HEK293 (cell line): Measurements from ENCODE around the gene PCDH15.

Experiments
- CTCF ChIA-PET: fragments of 350-600 bp; formaldehyde crosslinking; extraction: SDS; loops from one replicate; lab custom pipeline; 2021; ENCODE audit warnings: antibody characterized with exemption; lab: Yijun Ruan, JAX
- POLR2A ChIA-PET: fragments of 300-600 bp; formaldehyde crosslinking; extraction: SDS; loops from one replicate; lab custom pipeline; 2020; ENCODE audit warnings: antibody characterized with exemption, inconsistent platforms; lab: Yijun Ruan, JAX
- H3K27ac ChIP-seq: fragments of 200-500 bp; sonication (Bioruptor generic); 2 replicates; pipeline ENCODE4 v1.5.1; 2014; ENCODE audit warnings: low read depth, low read length, control low read depth, inconsistent platforms; ENCODE audit errors: extremely low read depth
- H3K36me3 ChIP-seq, 2 experiments: fragments of 200-500 bp in 1 of 2; sonication (Bioruptor generic) in 1 of 2; 1 replicate in 1 of 2; 2 replicates in 1 of 2; pipeline ENCODE4 v1.5.1; 2014 to 2017; ENCODE audit warnings: inconsistent platforms in 2 of 2, low read length in 2 of 2; ENCODE audit not compliant: control insufficient read depth in 2 of 2, insufficient read depth in 1 of 2
- H3K4me1 ChIP-seq: fragments of 200-500 bp; sonication (Bioruptor generic); 2 replicates; pipeline ENCODE4 v1.5.1; 2014; ENCODE audit warnings: mild to moderate bottlenecking, low read length, inconsistent platforms; ENCODE audit not compliant: control insufficient read depth, insufficient read depth
- H3K4me3 ChIP-seq: 2 replicates; pipeline ENCODE4 v1.5.1; 2011; ENCODE audit warnings: low read depth, mild to moderate bottlenecking, control low read depth, low read length, moderate library complexity
- H3K9me3 ChIP-seq: fragments of 200-500 bp; sonication (Bioruptor generic); 2 replicates; pipeline ENCODE4 v1.5.1; 2014; ENCODE audit warnings: low read depth, low read length, inconsistent platforms; ENCODE audit not compliant: control insufficient read depth, insufficient read depth
- GLIS2 ChIP-seq: fragments of 450-650 bp; formaldehyde crosslinking; IDR thresholded peaks from 2 replicates; pipeline ENCODE4 v1.5.1; 2016; ENCODE audit warnings: missing biosample characterization, missing genetic modification characterization
- IKZF3 ChIP-seq: fragments of 450-650 bp; IDR thresholded peaks from 2 replicates; pipeline ENCODE4 v1.5.0; 2018; ENCODE audit warnings: missing biosample characterization, mild to moderate bottlenecking, missing genetic modification characterization, moderate library complexity
- OSR2 ChIP-seq: fragments of 450-650 bp; formaldehyde crosslinking; IDR thresholded peaks from 2 replicates; pipeline ENCODE4 v1.5.1; 2016; ENCODE audit warnings: missing biosample characterization, missing genetic modification characterization
- PRDM10 ChIP-seq: fragments of 450-650 bp; formaldehyde crosslinking; IDR thresholded peaks from 2 replicates; pipeline ENCODE4 v1.5.1; 2016; ENCODE audit warnings: missing biosample characterization, missing genetic modification characterization
- PRDM6 ChIP-seq: fragments of 450-650 bp; formaldehyde crosslinking; IDR thresholded peaks from 2 replicates; pipeline ENCODE4 v1.5.1; 2017; ENCODE audit warnings: missing biosample characterization, missing genetic modification characterization
- TSHZ1 ChIP-seq: fragments of 450-650 bp; formaldehyde crosslinking; IDR thresholded peaks from 2 replicates; pipeline ENCODE4 v1.5.1; 2016; ENCODE audit warnings: missing biosample characterization, missing genetic modification characterization, borderline replicate concordance
- ZBTB6 ChIP-seq: fragments of 450-650 bp; formaldehyde crosslinking; IDR thresholded peaks from 2 replicates; pipeline ENCODE4 v1.5.1; 2017; ENCODE audit warnings: missing biosample characterization, missing genetic modification characterization
- ZEB2 ChIP-seq: fragments of 450-650 bp; formaldehyde crosslinking; IDR thresholded peaks from 2 replicates; pipeline ENCODE4 v1.5.1; 2016; ENCODE audit warnings: missing biosample characterization, missing genetic modification characterization
- ZFP3 ChIP-seq: fragments of 450-650 bp; formaldehyde crosslinking; IDR thresholded peaks from 2 replicates; pipeline ENCODE4 v1.5.1; 2016; ENCODE audit warnings: low read depth, missing biosample characterization, missing genetic modification characterization
- ZNF146 ChIP-seq: fragments of 450-650 bp; formaldehyde crosslinking; IDR thresholded peaks from 2 replicates; pipeline ENCODE4 v1.5.1; 2016; ENCODE audit warnings: missing biosample characterization, missing genetic modification characterization
- ZNF184 ChIP-seq: fragments of 450-650 bp; IDR thresholded peaks from 2 replicates; pipeline ENCODE4 v1.5.1; 2018; ENCODE audit warnings: missing biosample characterization, mild to moderate bottlenecking, missing genetic modification characterization
- ZNF23 ChIP-seq: fragments of 450-650 bp; formaldehyde crosslinking; IDR thresholded peaks from 2 replicates; pipeline ENCODE4 v1.5.1; 2016; ENCODE audit warnings: missing biosample characterization, missing genetic modification characterization, borderline replicate concordance
- ZNF311 ChIP-seq: fragments of 450-650 bp; formaldehyde crosslinking; IDR thresholded peaks from 2 replicates; pipeline ENCODE4 v1.5.1; 2017; ENCODE audit warnings: missing biosample characterization, missing genetic modification characterization, borderline replicate concordance
- ZNF404 ChIP-seq: fragments of 450-650 bp; formaldehyde crosslinking; IDR thresholded peaks from 2 replicates; pipeline ENCODE4 v1.5.1; 2017; ENCODE audit warnings: missing biosample characterization, missing genetic modification characterization
- ZNF561 ChIP-seq: fragments of 450-650 bp; IDR thresholded peaks from 2 replicates; pipeline ENCODE4 v1.5.1; 2018; ENCODE audit warnings: missing biosample characterization, missing genetic modification characterization, borderline replicate concordance
- ZNF704 ChIP-seq: fragments of 450-650 bp; formaldehyde crosslinking; IDR thresholded peaks from 2 replicates; pipeline ENCODE4 v1.5.1; 2016; ENCODE audit warnings: missing biosample characterization, missing genetic modification characterization

The PCDH15 gene

GRCh38 chr10:54691331-54691730 lies 109.7 kb downstream of the PCDH15 start (continued):
- TF ChIP-seq ZNF561 (tag by site-specific recombination) (no peak), ZNF23 (tag by site-specific recombination) (no peak), PRDM10 (tag by site-specific recombination) (no peak), PRDM6 (no peak)
- TF ChIP-seq, all 188 proteins: peak for 0

- H3K27ac ChIP-seq, result no peak overlapping the region
- TF ChIP-seq ZNF184 (no peak), ZNF704 (tag by site-specific recombination) (no peak), ZNF146 (tag by site-specific recombination) (no peak), IKZF3 (tag by site-specific recombination) (no peak), ZNF404 (tag by site-specific recombination) (no peak), GLIS2 (tag by site-specific recombination) (no peak), ZFP3 (tag by site-specific recombination) (no peak), ZBTB6 (tag by site-specific recombination) (no peak)
- no peaks in the 10 kb centered on the region for H3K4me1 ChIP-seq
- no peaks in the 10 kb centered on the region for H3K36me3 ChIP-seq
- H3K9me3 ChIP-seq, result no peaks in the 10 kb centered on the region
- H3K4me3 ChIP-seq, result no peak overlapping the region
- ChIA-PET CTCF (no interaction called here), POLR2A (no interaction called here)
Measured at GRCh38 chr10:54682554-54682953, 118.5 kb downstream of the PCDH15 start.

- TF ChIP-seq OSR2 (tag by site-specific recombination), result no peak
- TF ChIP-seq ZEB2 (tag by site-specific recombination), result no peak
- no peak for TF ChIP-seq TSHZ1
- no peak for TF ChIP-seq ZNF311 (tag by site-specific recombination)
- ChIA-PET CTCF (no interaction called here), POLR2A (no interaction called here)
- Histone ChIP-seq H3K36me3 (no peaks in the 10 kb centered on the region), H3K4me1 (no peaks in the 10 kb centered on the region), H3K4me3 (no peak overlapping the region), H3K27ac (no peak overlapping the region), H3K9me3 (no peaks in the 10 kb centered on the region)
Measured at GRCh38 chr10:54681136-54681535, 119.9 kb downstream of the PCDH15 start.
